ENCODE results near the gene LTC4S. TPM values are rescaled to one million over a fixed set of nuclear protein-coding genes. Genes with fewer than 3 reads are reported as not detected.

LTC4S gene
- total RNA-seq, 4 donors from 2014 or later: 4.1 to 22.9 (median 13.6) TPM; not detected in 1

- Histone ChIP-seq H3K27me3 (no peaks in the 10 kb centered on the region), H3K4me1 (peaks cover 4 to 14% of the 10 kb centered on the region in 2 donors), H3K9me3 (no peaks in the 10 kb centered on the region), H3K36me3 (no peaks in the 10 kb centered on the region), H3K4me3 (no peak overlapping the region), H3K27ac (peak overlapping the region; percentile 37 to 69)
- TF ChIP-seq, protein P1, sequence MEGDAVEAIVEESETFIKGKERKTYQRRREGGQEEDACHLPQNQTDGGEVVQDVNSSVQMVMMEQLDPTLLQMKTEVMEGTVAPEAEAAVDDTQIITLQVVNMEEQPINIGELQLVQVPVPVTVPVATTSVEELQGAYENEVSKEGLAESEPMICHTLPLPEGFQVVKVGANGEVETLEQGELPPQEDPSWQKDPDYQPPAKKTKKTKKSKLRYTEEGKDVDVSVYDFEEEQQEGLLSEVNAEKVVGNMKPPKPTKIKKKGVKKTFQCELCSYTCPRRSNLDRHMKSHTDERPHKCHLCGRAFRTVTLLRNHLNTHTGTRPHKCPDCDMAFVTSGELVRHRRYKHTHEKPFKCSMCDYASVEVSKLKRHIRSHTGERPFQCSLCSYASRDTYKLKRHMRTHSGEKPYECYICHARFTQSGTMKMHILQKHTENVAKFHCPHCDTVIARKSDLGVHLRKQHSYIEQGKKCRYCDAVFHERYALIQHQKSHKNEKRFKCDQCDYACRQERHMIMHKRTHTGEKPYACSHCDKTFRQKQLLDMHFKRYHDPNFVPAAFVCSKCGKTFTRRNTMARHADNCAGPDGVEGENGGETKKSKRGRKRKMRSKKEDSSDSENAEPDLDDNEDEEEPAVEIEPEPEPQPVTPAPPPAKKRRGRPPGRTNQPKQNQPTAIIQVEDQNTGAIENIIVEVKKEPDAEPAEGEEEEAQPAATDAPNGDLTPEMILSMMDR (IDR thresholded peaks at IDR 0.05): no peak
- TF ChIP-seq POLR2A (IDR thresholded peaks at IDR 0.05): no peak
- intact Hi-C loops (cut with DNase I; ENCODE audit: low total_unique reads): no loop called here
- DNase-seq: peak in 1 of 2 donors; percentile 52
These were observed 33.9 kb downstream of the LTC4S start for GRCh38 chr5:179827680-179828079.

- Histone ChIP-seq H3K4me1 (peaks cover 0 to 8% of the 10 kb centered on the region in 2 donors), H3K27ac (peak overlapping the region in 1 of 2 donors; percentile 69), H3K9me3 (no peaks in the 10 kb centered on the region), H3K4me3 (no peak overlapping the region), H3K27me3 (no peaks in the 10 kb centered on the region), H3K36me3 (no peaks in the 10 kb centered on the region)
- no peak for DNase-seq
- TF ChIP-seq, protein P1 (IDR thresholded peaks at IDR 0.05): no peak
- no peak for TF ChIP-seq POLR2A (IDR thresholded peaks at IDR 0.05)
- intact Hi-C loops (cut with DNase I; ENCODE audit: low total_unique reads): no loop called here
These were observed 35.1 kb downstream of the LTC4S start for GRCh38 chr5:179828756-179829421.

DNA sequence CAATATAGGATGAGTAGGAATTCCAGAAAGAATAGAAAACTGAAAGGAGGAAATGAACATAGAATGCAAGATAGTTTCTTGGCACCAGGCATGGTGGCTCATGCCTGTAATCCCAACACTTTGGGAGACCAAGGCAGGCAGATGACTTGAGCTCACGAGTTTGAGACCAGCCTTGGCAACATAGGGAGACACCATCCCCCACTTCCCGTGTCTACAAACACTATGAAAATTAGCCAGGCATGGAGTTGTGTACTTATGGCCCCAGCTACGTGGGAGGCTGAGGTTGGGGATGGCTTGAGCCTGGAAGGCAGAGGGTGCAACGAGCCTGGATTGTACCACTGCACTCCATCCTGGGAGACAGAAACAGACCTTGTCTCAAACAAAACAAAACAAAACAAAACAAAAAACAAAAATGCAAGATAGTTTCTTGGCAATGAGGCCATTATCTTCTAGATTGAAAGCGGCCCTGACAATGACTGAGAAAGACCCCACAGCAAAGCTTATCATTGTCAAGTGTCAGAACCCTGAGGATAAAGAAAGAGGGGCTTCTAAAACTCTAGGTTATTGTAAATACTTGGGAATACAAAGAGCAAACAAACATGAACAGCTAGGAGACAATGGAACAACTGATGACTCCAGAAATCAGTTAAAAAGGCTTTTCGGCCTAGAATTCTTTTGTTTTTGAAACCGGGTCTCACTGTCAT, 36.1 kb downstream of the LTC4S start:
- TF ChIP-seq, protein P1 (IDR thresholded peaks at IDR 0.05): no peak
- H3K9me3 ChIP-seq: no peaks in the 10 kb centered on the region
- no peaks in the 10 kb centered on the region for H3K27me3 ChIP-seq
- no peak overlapping the region for H3K4me3 ChIP-seq
- no peaks in the 10 kb centered on the region for H3K4me1 ChIP-seq
- H3K36me3 ChIP-seq: no peaks in the 10 kb centered on the region
- intact Hi-C loops (cut with DNase I; ENCODE audit: low total_unique reads): no loop called here
- no peak for DNase-seq
- H3K27ac ChIP-seq: no peak overlapping the region

GRCh38 chr5:179830818-179831468, 37.2 kb downstream of the LTC4S start:
- TF ChIP-seq, protein P1 (IDR thresholded peaks at IDR 0.05): no peak
- no peak for TF ChIP-seq POLR2A (IDR thresholded peaks at IDR 0.05)
- Histone ChIP-seq H3K4me1 (no peaks in the 10 kb centered on the region), H3K36me3 (no peaks in the 10 kb centered on the region), H3K27me3 (no peaks in the 10 kb centered on the region), H3K4me3 (no peak overlapping the region), H3K9me3 (no peaks in the 10 kb centered on the region), H3K27ac (no peak overlapping the region)
- no peak for DNase-seq
- intact Hi-C loops (cut with DNase I; ENCODE audit: low total_unique reads): no loop called here

Data from uterus (tissue), 4 donors.